AML-193 (cell line): ENCODE results near the gene DUOX2.
A peak's percentile ranks its signal among the peaks of the same experiment; 100 is the strongest.
"Not testable (repeated sequence)": the region's sequence is repeated elsewhere in the genome, so short reads cannot be mapped to it uniquely, and the experiment has no call there.

Source experiments
- DNase-seq, 2 experiments: peaks; one replicate each; lab custom pipeline; 2025; lab: John Stamatoyannopoulos, UW

DUOX2 gene

GRCh38 chr15:45118996-45119395, 5.0 kb upstream of the DUOX2 start:
- DNase-seq = no peak

GRCh38 chr15:45118131-45118588, 4.2 kb upstream of the DUOX2 start:
- peak; percentile 71 to 75 for DNase-seq

GRCh38 chr15:45117308-45118130, 3.5 kb upstream of the DUOX2 start:
- DNase-seq = no peak

GRCh38 chr15:45116482-45117307, 2.7 kb upstream of the DUOX2 start:
- DNase-seq = no peak

GRCh38 chr15:45116006-45116481, 2.1 kb upstream of the DUOX2 start:
- DNase-seq = no peak

GRCh38 chr15:45115312-45115820, 1.4 kb upstream of the DUOX2 start:
- DNase-seq = no peak

- no peak for DNase-seq
Measured at GRCh38 chr15:45114751-45115085, 746 bp upstream of the DUOX2 start.

- no peak for DNase-seq
Measured at GRCh38 chr15:45113380-45113990, 487 bp downstream of the DUOX2 start.

GRCh38 chr15:45112591-45113379, 1.2 kb downstream of the DUOX2 start:
- DNase-seq = no peak

- DNase-seq = no peak
Measured at GRCh38 chr15:45112143-45112590, 1.8 kb downstream of the DUOX2 start.

- DNase-seq = no peak
Measured at GRCh38 chr15:45111390-45112142, 2.4 kb downstream of the DUOX2 start.

GRCh38 chr15:45110256-45110820, 3.6 kb downstream of the DUOX2 start:
- DNase-seq = no peak

- DNase-seq = no peak
Measured at GRCh38 chr15:45107941-45108630, 5.9 kb downstream of the DUOX2 start.

- DNase-seq = no peak
Measured at GRCh38 chr15:45106002-45106790, 7.8 kb downstream of the DUOX2 start.

- DNase-seq = no peak
Measured at GRCh38 chr15:45105586-45105985, 8.4 kb downstream of the DUOX2 start.

GRCh38 chr15:45104170-45104569, 9.8 kb downstream of the DUOX2 start:
- DNase-seq = not testable (repeated sequence)

- DNase-seq = no peak
Measured at GRCh38 chr15:45102226-45102625, 11.7 kb downstream of the DUOX2 start.

- DNase-seq = no peak
Measured at GRCh38 chr15:45101749-45102148, 12.2 kb downstream of the DUOX2 start.
